GM12878 (cell line): ENCODE measurements around the gene CERT1. TPM values are rescaled to one million over a fixed set of nuclear protein-coding genes. Genes with fewer than 3 reads are reported as not detected.

Experiments used
- ATAC-seq: fragments of 200-7000 bp; cut with Tn5 transposase; 3 replicates; pipeline ENCODE4 v1.9.1; 2020; ENCODE audit warnings: mild to moderate bottlenecking, moderate library complexity
- BruUV-seq: library from RNA; stranded (reverse); fragments of 400-500 nt; replicated peaks from 2 replicates; lab custom pipeline; 2021; lab: Mats Ljungman, UMichigan
- CTCF ChIA-PET: fragments of 300-600 bp; sonication (Branson Sonifier 250); formaldehyde crosslinking; extraction: SDS; loops from one replicate; lab custom pipeline; 2021; ENCODE audit warnings: inconsistent platforms; lab: Yijun Ruan, JAX
- POLR2A ChIA-PET: fragments of 350-600 bp; formaldehyde crosslinking; extraction: SDS; loops from one replicate; lab custom pipeline; 2021; ENCODE audit warnings: inconsistent platforms; lab: Charles Lee
- RAD21 ChIA-PET: fragments of 300-600 bp; sonication (Branson Sonifier 250); formaldehyde crosslinking; loops from one replicate; lab custom pipeline; 2023; ENCODE audit warnings: antibody characterized with exemption; ENCODE audit not compliant: unreplicated experiment; lab: Charles Lee
- SMC1A ChIA-PET: fragments of 300-600 bp; sonication (Branson Sonifier 250); formaldehyde crosslinking; loops from one replicate; lab custom pipeline; 2023; ENCODE audit not compliant: unreplicated experiment, uncharacterized antibody; lab: Charles Lee
- DNase-seq: peaks from one replicate; pipeline ENCODE4 v3.0.0-alpha.2; 2011; ENCODE audit warnings: low read depth, low spot score
- FAIRE-seq: peaks from 3 replicates; lab custom pipeline; 2011; peaks lifted over from hg19 to GRCh38; lab: Jason Lieb, UNC
- H2AFZ ChIP-seq: 2 replicates; pipeline ENCODE4 v1.6.0; 2011; ENCODE audit warnings: low read depth, low read length, control low read depth; ENCODE audit not compliant: control insufficient read depth
- H3K27ac ChIP-seq: 2 replicates; pipeline ENCODE4 v1.5.1; 2011; ENCODE audit warnings: control low read depth; ENCODE audit not compliant: control insufficient read depth, insufficient read depth
- H3K27me3 ChIP-seq, 2 experiments: replicated peaks in 1 of 2; 2 replicates each; pipeline versions ENCODE4 v1.6.0 to v1.6.1; 2011; ENCODE audit warnings: low read length in 1 of 2; ENCODE audit not compliant: control insufficient read depth in 2 of 2, insufficient read depth in 2 of 2
- H3K36me3 ChIP-seq, 2 experiments: 2 replicates each; pipeline ENCODE4 v1.5.1; 2011; ENCODE audit warnings: low read length in 1 of 2; ENCODE audit not compliant: control insufficient read depth in 2 of 2, insufficient read depth in 2 of 2
- H3K4me1 ChIP-seq: 2 replicates; pipeline ENCODE4 v1.6.1; 2011; ENCODE audit warnings: mild to moderate bottlenecking, low read length, moderate library complexity, mixed read lengths; ENCODE audit not compliant: control insufficient read depth, insufficient read depth
- H3K4me2 ChIP-seq: 2 replicates; pipeline ENCODE4 v1.6.0; 2011; ENCODE audit warnings: control low read depth; ENCODE audit not compliant: control insufficient read depth, insufficient read depth
- H3K4me3 ChIP-seq: fragments of 200-600 bp; sonication (generic); 2 replicates; pipeline ENCODE4 v1.5.1; 2016
- H3K79me2 ChIP-seq: 2 replicates; pipeline ENCODE4 v1.6.0; 2011; ENCODE audit warnings: low read length; ENCODE audit not compliant: control insufficient read depth, insufficient read depth
- H3K9ac ChIP-seq: 2 replicates; pipeline ENCODE4 v1.8.0; 2011; ENCODE audit warnings: low read length, control low read depth, mixed read lengths; ENCODE audit not compliant: control insufficient read depth, insufficient read depth
- H3K9me3 ChIP-seq: replicated peaks from 3 replicates; pipeline ENCODE4 v1.5.1; 2011; ENCODE audit warnings: mild to moderate bottlenecking, low read length; ENCODE audit not compliant: control insufficient read depth, insufficient read depth
- H4K20me1 ChIP-seq: 2 replicates; pipeline ENCODE4 v1.6.0; 2011; ENCODE audit not compliant: control insufficient read depth, insufficient read depth
- CEBPB ChIP-seq, 2 experiments: fragments of 150-350 bp in 1 of 2; IDR thresholded peaks; 2 replicates each; pipeline ENCODE4 v1.6.1; 2012 to 2014; ENCODE audit warnings: low read depth in 2 of 2, low read length in 2 of 2, borderline replicate concordance in 1 of 2, inconsistent platforms in 1 of 2
- GABPA ChIP-seq: IDR thresholded peaks from 2 replicates; pipeline ENCODE4 v1.6.1; 2014; ENCODE audit warnings: antibody characterized with exemption, low read depth, mild to moderate bottlenecking, inconsistent platforms
- HCFC1 ChIP-seq: fragments of 150-350 bp; IDR thresholded peaks from 2 replicates; pipeline ENCODE4 v1.6.1; 2014; ENCODE audit warnings: low read length
- IKZF2 ChIP-seq, 2 experiments: fragments of 450-650 bp; IDR thresholded peaks; 2 replicates each; pipeline ENCODE4 v1.6.1; 2017; ENCODE audit warnings: mild to moderate bottlenecking in 2 of 2, moderate library complexity in 2 of 2
- IRF4 ChIP-seq: IDR thresholded peaks from 2 replicates; pipeline ENCODE4 v1.6.1; 2011; ENCODE audit warnings: low read depth, low read length
- JUND ChIP-seq: IDR thresholded peaks from 2 replicates; pipeline ENCODE4 v1.6.1; 2012; ENCODE audit warnings: low read depth, mild to moderate bottlenecking, low read length, improper control_type of control experiment, moderate library complexity
- NFIC ChIP-seq: IDR thresholded peaks from 2 replicates; pipeline ENCODE4 v1.6.1; 2012; ENCODE audit warnings: low read depth, mild to moderate bottlenecking, inconsistent platforms, low read length, moderate library complexity
- RUNX3 ChIP-seq: IDR thresholded peaks from 2 replicates; pipeline ENCODE4 v1.6.1; 2012; ENCODE audit warnings: low read length, inconsistent platforms
- SMARCA5 ChIP-seq: fragments of 450-650 bp; IDR thresholded peaks from 2 replicates; pipeline ENCODE4 v1.6.1; 2017; ENCODE audit warnings: mild to moderate bottlenecking
- WGBS: methylation state at CpG from one replicate; pipeline ENCODE4 v1.1.6; 2016; ENCODE audit warnings: low lambda C conversion rate; ENCODE audit not compliant: insufficient replicate concordance, insufficient coverage; ENCODE audit errors: missing lambda C conversion rate; 5-methylcytosine and 5-hydroxymethylcytosine counted together
- in situ Hi-C: fragments of 300-500 bp; cut with MboI; formaldehyde crosslinking; loops from 9 replicates; pipeline ENCODE4 v1.14.3; 2018; ENCODE audit warnings: mixed read lengths
- intact Hi-C: fragments of 100-400 bp; cut with micrococcal nuclease; formaldehyde crosslinking; loops from one replicate; pipeline ENCODE4 v1.14.2; 2022; ENCODE audit not compliant: unreplicated experiment
- polyA plus RNA-seq, 11 experiments: library from polyadenylated mRNA; depleted of rRNA in 4 of 11; unstranded in 6 of 11; stranded (reverse) in 5 of 11; fragments of >200 nt; fragmentation: Nextera tagmentation in 4 of 11; fragmentation: Illumina TruSeq in 1 of 11; extraction: Ambion mirVana in 4 of 11; extraction: Trizol in 1 of 11; gene quantifications; 1 replicate in 1 of 11; 2 replicates in 10 of 11; pipeline versions ENCODE4 v1.2.1 to v1.2.3, GENCODE V29; 2011 to 2016; ENCODE audit warnings: inconsistent platforms in 2 of 11, missing spikeins in 2 of 11, low read depth in 1 of 11
- total RNA-seq, 4 experiments: library from RNA; depleted of rRNA in 3 of 4; stranded (reverse); fragments of >200 nt in 3 of 4; fragmentation: Illumina TruSeq in 1 of 4; extraction: Trizol in 1 of 4; gene quantifications; 2 replicates each; pipeline versions ENCODE4 v1.2.1 to v1.2.3, GENCODE V29; 2013 to 2021

The CERT1 gene
- total and polyA plus RNA-seq, 10 of the 15 experiments (the other 5 are each of a cell fraction or from before 2014, with no cell fraction given) = 7.7 to 36.7 (median 25.6) TPM

DNA sequence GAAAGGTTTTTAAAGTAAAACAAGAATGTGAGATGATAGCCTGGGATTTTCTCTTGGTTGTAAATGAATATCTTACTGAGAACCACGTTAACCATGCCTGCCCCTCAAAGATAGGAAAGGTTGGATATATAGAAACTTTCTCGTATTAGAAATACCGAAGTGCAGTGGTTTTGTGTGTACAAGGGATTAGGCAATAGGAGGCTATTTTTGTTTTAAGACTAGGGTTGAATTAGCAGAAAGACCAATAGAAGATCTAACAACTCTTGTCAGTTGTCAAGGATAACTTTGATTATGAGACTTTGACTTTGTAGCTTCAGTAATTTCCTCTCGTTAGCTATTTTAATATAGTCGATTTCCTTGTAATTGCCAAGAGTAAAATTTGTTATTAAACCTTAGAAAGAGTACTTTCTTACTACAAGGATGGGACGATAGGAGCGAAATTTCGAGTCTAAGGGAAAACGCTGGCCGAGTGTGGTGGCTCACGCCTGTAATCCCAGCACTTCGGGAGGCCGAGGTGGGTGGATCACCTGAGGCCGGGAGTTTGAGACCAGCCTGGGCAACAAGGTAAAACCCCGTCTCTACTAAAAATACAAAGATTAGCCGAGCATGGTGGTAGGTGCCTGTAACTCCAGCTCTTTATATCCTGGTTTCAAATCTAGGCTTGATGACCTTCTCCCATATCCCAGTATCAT is 1.1 kb upstream of the CERT1 start:
- peak overlapping the region; percentile 81 for H2AFZ ChIP-seq
- CTCF ChIA-PET = interaction anchor here (0.8 to 2.0 kb wide), 8 partner anchors 53 to 205 kb away, joined by 3 to 10 read pairs (median 3); no protein-coding TSS in a partner anchor
- no peaks in the 10 kb centered on the region for H4K20me1 ChIP-seq
- ATAC-seq (no peak), DNase-seq (no peak), FAIRE-seq (no peak)
- no peaks in the 10 kb centered on the region; a peak in 1 of 4 replicates for H3K36me3 ChIP-seq
- 9% methylated on average over 16 of the region's 16 CpGs for WGBS
- POLR2A ChIA-PET = interaction anchor here (0.7 to 6.1 kb wide), 6 partner anchors 8 to 168 kb away, joined by 3 to 44 read pairs (median 6); no protein-coding TSS in a partner anchor
- peak overlapping the region; percentile 95 for H3K27ac ChIP-seq
- H3K27me3 ChIP-seq = no peaks in the 10 kb centered on the region
- peaks cover 97% of the 10 kb centered on the region for H3K79me2 ChIP-seq
- H3K9me3 ChIP-seq = no peaks in the 10 kb centered on the region
- TF ChIP-seq IRF4 (no peak), NFIC (peak; percentile 27; the same call in 1 of the 2 replicates), GABPA (no peak), RUNX3 (0 out of 2 replicates have a peak, but pooled peaks have one; percentile 25), IKZF2 (IDR thresholded peaks at IDR 0.05) (no peak), SMARCA5 (0 out of 2 replicates have a peak, but pooled peaks have one; percentile 13), HCFC1 (no peak), CEBPB (IDR thresholded peaks at IDR 0.05; ENCODE audit: borderline replicate concordance in 1 of 2, low read depth in 2 of 2, low read length in 2 of 2) (0 out of 4 replicates have a peak, but pooled peaks of 1 of the 2 experiments have one; percentile 15), JUND (no peak)
- RAD21 ChIA-PET = interaction anchor here (0.6 to 11.3 kb wide), 10 partner anchors 8 to 176 kb away, joined by 3 to 123 read pairs (median 6); partner anchors contain the start of gene HMGCR
- peak overlapping the region; percentile 79 for H3K4me3 ChIP-seq
- in situ Hi-C loops = loop anchor here (10.0 kb wide), 1 partner anchor 52 kb away; no protein-coding TSS in a partner anchor
- BruUV-seq = TSS peak; percentile 72
- 0 out of 2 replicates have a peak, but pooled peaks cover 3% of the 10 kb centered on the region for H3K4me1 ChIP-seq
- SMC1A ChIA-PET = interaction anchor here (0.7 to 6.8 kb wide), 11 partner anchors 9 to 176 kb away, joined by 3 to 90 read pairs (median 6); partner anchors contain the start of gene HMGCR
- peak overlapping the region; percentile 66 for H3K4me2 ChIP-seq
- peak overlapping the region; percentile 93 for H3K9ac ChIP-seq
- intact Hi-C loops = loop anchor here (5.0 to 10.0 kb wide), 3 partner anchors 155 to 278 kb away; partner anchors contain the start of genes ANKRD31 and HMGCR
